OCI-M1 (cell line): ENCODE results near the gene MIA.
"Not testable (repeated sequence)": the region's sequence is repeated elsewhere in the genome, so short reads cannot be mapped to it uniquely, and the experiment has no call there.

ENCODE experiments used
- DNase-seq: peaks from one replicate; lab custom pipeline; 2025; lab: John Stamatoyannopoulos, UW

Gene MIA

DNA sequence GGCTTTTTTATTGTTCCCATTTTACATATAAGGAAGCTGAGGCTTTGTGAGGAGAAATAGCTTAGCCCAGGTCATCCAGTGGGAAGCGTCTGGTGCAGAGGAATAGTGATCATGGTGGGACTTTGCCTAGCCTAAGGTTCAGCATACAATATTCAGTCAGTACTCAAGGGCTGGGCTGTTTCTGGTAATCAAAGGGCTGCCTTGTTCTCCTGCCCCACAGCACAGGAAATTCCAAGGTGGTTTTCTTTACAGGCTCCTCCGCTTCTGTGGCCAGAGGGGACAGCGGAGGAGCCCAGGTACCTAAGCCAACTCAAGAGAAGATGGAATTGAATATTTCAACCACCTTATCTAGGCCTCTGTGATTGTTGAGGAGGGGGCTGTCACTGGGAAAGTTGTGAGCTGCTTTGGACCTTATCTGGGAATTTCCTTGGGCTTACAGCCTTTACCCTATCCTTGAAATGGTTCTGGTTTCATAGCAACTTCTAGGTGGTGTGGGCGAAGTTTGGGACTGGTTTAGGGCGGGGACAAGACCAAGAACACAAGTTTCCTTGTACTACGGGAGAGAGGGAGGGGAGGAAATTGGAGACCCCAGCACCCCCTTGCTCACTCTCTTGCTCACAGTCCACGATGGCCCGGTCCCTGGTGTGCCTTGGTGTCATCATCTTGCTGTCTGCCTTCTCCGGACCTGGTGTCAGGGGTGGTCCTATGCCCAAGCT is at the start of gene MIA:
TSS of gene MIA (plus strand) at position 606 of the 716 bp plus-strand sequence. CDS start at position 628, 22 bp downstream.
- no peak for DNase-seq

DNA sequence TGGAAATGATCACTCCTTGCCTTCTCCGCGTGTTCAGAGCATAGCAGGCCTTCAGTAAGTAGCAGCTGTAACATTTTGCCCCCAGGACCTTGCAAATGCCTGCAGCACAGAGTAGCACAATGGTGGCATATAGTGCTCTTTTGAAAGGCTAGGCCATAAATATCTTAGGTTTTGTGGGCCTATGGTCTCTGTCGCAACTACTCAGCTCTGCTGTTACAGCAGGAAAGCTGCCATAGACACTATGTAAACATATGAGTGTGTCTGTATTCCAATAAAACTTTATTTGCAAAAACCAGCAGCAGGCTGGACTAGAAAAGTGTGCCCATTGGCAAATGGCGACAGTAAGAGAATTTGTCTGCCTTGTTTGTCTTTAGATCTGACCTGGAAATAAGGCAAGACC is 49.0 kb upstream of the MIA start:
- DNase-seq: no peak

DNA sequence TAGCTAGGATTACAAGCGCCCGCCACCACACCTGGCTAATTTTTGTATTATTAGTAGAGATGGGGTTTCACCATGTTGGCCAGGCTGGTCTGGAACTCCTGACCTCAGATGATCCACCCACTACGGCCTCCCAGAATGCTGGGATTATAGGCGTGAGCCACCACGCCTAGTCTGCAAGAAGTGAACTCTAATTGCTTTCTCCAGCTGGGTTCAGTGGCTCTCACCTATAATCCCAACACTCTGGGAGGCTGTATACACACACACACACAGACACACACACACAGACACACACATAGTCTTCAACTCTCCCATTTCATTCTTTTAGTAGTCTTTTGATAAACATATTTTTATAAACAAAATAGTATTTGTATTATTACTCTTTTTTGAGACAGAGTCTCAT is 45.3 kb upstream of the MIA start:
- DNase-seq: not testable (repeated sequence)

DNA sequence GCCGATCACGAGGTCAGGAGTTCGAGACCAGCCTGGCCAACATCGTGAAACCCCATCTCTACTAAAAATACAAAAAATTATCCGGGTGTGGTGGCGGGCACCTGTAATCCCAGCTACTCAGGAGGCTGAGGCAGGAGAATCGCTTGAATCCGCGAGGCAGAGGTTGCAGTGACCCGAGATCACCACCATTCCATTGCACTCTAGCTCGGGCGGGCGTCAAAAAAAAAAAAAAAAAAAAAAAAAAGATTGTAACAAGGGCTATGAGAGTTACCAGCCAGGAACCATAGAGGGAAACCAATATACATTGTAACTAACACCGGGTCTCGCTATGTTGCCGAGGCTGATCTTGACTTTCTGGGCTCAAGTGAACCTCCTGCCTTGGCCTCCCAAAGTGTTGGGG is 43.0 kb upstream of the MIA start:
- DNase-seq: not testable (repeated sequence)

DNA sequence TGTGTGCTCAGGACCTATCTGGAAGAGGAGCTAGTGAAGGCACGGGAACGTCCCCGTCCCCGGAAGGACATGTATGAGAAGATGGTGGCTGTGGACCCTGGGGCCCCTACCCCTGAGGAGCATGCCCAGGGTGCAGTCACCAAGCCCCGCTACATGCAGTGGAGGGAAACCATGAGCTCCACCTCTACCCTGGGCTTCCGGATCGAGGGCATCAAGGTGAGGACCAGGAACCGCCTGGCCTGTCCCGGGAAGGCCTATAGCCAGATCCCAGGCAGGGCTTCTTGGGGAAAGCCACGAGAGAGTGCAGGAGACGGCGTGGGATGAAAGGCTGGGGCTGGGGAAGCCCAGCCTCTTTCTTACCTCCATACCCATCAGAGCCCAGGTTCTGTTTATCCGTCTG is 42.2 kb upstream of the MIA start:
- no peak for DNase-seq

DNA sequence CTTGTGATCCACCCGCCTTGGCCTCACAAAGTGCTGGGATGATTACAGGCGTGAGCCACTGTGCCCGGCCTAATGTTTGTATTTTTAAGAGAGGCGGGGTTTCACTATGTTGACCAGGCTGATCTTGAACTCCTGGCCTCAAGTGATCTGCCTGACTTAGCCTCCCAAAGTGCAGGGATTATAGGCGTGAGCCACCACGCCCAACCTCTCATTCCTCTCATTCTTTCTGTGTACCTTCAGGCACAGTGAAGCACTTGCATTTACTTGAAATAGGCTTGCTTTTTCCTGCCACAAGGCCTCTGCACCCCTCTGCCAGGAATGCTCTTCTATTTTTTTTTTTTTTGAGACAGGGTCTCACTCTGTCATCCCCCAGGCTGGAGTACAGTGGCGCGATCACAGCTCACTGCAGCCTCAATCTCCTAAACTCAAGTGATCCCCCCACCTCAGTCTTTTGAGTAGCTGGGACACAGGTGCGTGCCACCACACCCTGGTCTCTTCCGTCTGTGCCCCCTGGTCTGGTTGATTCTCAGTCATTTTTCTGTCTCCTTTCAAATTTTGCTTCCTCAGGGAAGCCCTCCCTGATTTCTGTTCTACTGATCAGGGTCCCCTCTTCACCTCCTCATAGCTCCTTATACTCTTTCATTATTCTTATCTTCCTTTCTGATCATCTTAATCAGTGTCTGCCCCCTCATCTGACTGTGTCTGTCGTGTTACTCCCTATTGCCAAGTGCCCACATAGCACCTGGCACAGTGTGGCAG is 40.1 kb upstream of the MIA start:
- DNase-seq: no peak

DNA sequence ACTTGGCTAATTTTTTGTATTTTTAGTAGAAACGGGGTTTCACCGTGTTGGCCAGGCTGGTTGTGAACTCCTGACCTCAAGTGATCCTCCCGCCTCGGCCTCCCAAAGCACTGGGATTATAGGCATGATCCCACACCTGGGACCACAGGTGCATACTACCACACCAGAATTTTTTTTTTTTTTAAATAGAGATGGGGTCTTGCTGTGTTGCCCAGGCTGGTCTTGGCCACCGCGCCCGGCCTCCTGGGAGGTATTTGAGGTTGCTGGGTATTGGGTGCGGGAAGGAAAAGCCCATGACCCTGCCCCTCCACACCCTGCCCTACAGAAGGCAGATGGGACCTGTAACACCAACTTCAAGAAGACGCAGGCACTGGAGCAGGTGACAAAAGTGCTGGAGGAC is 38.7 kb upstream of the MIA start:
- DNase-seq: no peak

DNA sequence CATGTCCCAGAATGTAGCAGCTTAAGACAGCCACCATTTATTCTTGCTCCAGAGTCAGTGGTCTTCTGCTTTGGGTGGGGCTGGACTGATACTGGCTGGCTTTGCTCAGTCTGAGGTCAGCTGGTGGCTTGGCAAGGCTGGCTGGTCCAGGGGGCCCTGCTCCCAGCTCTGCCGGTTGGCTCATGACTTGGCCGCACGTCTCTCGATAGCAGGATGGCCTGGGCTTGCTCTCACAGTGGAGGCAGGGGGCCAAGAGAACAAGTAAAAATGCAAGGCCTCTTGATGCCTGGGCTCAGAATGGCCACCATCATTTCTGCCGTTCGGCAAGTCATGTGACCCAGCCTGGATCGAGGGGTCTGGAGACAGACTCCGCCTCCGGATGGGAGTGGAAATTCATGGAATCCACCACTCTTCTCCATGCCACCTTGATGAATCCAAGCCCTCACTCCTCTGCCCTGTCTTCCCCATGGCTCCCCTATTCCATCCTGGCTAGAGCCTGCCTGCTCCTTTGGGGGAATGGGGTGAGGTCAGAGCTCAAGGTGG is 38.1 kb upstream of the MIA start:
- no peak for DNase-seq

DNA sequence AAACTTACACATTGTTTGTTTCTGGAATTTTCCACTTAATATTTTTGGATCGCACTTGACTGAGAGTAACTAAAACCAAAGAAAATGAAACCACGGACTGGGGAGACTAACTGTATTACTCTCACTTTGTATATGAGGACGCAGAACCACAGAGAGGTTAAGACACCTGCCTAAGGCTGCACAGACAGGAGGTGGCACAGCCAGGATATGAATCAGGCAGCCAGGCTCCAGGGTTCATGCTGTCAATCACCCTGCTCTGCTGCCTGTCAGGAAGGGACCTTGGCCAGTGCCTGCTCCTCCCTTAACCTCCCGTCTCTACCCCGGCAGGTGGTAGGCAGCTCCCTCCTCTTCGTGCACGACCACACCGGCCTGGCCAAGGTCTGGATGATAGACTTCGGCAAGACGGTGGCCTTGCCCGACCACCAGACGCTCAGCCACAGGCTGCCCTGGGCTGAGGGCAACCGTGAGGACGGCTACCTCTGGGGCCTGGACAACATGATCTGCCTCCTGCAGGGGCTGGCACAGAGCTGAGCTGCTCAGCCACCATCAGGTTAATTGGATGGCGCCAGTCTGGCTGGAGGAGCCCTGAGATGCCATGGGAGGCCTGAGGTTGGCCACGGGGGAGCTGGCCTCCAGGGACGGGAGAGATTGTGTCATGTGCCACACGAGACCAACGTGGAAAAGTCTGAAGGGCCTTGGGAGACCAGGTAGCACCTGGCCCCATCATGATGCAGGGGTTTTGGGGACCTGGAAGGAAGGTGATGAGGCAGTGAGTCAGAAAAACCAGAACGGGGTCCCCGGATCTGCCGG is 36.1 kb upstream of the MIA start:
- DNase-seq: no peak

DNA sequence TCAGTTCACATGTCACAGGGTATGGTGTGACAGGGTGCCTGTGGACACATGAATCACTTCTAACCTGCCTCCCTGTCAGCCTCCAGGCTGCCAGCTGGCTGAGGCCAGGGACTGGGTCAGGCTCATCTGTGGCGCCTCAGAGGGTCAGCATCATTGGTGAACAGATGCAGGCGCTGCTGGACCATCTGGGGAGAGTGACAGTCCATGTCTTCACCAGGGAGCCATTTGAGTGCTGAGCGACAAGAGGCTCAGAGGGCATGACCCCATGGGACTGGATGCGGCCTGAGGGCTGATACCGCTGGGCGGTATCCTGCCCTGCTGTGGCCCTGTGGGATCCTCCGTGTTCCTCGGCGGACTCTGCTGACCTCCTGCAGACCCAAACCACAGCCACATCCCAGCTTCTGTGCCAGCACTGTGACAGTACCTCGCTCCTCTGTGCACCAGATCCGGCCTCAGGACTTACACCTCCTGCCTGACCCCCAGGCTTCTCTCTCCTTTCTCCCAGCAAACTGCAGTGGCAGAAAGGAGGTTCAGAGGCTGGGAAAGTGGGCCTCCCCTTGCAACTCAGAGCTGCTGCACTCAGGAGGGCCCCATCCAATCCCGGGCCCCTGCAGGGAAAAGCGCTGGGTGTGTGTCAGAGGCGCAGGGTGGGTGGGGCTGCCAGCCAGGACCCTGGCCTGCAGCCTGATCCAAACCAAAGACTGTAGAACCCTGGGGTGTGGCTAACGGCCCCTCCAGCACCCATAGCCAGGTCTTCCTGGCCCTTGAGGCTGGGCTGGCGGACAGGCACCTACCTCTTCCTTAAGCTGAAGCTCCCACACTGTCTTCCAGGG is 35.2 kb upstream of the MIA start:
- DNase-seq: no peak

DNA sequence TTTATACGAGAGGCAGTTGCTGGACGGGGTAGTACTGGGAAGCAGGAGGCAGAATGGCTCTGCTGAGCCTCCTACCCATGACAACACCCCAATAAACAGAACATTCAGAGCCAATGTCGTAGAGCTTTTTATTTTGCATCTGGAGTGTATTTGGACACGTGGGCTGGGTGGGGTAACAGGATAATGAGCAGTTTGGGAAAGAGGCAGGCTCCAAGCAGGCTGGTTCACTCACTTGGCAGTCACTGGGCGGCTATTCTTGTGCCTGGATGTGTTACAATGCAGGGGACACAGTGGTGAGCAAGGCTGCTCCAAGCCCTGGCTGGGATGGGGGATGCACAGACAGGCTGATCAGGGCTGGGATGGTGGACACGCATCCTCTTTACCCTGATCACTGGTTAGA is 34.6 kb upstream of the MIA start:
- no peak for DNase-seq

DNA sequence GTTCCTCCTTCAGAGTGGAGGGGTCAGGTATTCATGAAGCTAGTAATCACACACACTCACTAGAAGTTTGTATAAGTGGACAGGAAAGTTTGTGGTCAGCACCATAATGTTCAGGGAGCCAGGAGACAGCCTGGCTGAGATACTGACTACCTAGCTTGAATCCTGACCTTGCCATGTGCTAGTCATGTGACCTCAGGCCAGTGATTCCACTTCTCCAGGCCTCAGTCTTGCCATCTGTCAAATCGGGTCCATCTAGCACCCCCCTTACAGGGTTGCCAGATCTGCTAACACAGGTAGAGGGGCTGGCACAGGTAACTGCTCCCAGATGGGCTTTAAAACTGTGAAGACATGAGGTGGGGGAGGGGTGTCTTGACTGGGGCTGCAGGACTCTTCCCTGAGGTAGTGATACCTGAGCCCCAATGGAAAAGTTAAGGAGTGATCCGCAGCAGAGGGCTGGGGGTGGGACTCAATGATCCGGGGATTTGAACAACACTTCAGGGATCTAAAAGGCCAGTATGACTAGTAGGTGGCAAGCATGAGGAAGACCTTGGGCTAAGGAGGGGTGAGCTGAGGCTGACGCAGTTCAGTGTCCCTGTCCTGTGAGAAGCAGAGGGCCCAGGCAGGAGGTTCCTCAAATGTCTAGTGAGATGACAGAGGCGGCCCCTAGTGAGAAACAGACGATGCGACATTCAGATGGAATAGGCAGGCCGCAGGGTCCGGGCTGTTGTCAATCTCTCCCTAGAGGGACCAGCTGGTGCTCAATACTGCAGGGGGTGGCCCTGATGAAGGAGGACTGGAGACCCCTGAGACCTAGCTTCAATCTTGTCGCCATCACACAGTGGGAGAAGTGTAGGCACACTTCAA is 33.6 kb upstream of the MIA start:
- peak; percentile 7 for DNase-seq

DNA sequence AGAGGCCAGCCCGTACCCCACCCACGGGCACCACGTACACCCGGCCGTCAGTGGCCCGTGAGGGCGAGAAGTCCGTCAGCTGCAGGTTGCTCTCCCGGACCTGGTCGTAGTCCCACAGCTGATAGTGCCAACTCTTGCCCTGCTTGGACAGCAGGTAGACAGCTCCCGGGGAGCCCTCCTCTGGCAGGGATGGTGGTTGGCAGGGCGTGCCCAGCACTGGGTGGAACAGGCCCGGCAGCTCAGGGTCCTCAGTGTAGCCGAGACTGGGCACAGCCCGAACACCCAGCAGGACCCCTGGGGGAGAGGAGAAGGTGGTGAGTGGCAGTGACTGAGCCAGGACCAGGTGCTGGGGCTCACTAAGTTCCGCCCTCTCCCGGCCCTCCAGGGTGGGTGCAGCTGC is 32.8 kb upstream of the MIA start:
- DNase-seq: no peak

DNA sequence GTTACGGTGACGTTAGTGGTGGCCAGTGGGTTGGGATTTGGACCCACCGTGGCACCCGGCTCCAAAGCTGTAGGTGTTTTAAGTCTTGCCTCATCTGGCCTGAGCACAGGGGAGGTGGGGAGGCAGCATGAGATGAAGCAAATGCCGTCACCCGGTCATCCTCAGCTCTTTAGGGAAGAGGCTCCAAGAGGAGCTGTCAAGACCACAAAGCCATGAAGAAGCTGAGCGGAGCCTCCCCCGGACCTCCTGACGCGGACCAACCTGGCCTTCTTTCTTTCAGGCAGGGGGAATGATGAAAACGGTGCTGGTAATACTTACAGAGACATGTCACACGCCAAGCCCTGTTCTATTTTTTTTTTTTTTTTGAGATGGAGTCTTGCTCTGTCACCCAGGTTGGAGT is 32.4 kb upstream of the MIA start:
- DNase-seq: no peak

DNA sequence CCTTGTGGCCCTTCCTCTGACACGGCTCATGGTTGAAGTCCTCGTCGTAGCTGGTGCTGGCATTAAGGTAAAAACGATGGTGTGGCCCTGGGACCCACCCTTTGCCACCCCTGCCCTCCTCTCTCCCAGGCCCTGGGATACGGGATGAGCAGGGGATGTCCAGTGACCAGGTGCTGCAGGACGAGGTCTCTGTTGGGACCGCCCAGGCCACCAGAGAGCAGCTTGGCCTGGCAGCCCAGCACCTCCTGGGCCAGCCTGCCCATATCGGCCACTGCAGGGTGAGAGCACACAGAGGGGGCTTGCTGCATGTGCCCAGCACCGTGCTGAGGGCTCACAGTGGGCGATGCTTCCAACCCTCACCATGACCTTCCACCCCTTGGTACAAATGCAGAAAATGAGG is 31.4 kb upstream of the MIA start:
- no peak for DNase-seq

DNA sequence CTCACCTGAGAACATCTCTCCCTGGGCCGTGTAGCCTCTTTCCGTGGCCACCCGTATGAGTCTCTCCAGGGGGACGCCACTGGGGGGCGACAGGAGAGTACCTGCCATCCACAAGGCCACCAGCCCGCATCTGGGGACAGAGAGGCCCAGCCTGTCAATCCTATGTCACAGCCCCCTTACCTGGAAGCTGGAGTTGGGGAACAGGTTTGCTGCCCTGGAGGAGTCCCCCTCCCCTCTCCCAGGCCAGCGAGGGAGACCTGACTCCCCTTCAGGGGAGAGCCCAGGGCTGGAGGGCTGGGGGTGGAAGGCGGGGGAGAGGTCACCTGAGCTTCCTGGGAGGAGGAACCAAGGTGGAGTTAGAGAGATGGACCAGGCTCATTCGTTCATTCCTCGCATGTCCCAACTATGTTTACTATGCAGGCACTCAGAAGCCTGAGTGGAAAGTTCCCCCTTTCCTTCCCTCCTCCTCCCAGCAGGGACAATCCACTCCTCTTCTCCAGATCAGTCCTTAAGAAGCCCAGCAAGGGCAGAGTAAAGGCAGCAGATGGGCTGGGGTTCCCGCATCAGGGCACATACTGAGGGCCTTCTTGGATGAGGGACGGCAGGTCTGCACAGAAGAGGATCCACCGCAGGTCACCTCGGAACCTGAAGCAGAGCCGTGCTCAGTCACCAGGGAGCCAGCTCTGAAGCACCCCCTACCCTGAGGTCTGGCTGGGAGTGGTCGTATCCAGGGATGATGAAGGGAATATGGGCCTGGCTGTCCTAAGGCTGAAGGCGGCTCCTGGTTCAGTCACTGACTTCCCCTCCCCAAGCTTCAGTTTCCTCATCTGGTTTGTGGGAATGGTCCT is 30.5 kb upstream of the MIA start:
- DNase-seq: peak; percentile 17

DNA sequence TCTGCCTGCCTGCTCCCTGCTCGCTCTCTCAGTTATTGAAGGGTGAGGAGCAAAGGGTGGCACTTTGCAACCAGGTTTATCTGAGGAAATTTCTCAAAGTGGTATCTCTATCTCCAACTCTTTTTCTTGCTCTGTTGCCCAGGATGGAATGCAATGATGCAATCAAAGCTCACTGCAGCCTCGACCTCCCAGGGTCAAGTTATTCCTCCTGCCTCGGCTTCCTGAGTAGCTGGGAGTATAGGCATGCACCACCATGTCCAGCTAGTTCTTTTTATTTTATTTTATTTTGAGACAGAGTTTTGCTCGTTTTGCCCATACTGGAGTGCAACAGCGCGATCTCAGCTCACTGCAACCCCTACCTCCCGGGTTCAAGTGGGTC is 29.9 kb upstream of the MIA start:
- no peak for DNase-seq

DNA sequence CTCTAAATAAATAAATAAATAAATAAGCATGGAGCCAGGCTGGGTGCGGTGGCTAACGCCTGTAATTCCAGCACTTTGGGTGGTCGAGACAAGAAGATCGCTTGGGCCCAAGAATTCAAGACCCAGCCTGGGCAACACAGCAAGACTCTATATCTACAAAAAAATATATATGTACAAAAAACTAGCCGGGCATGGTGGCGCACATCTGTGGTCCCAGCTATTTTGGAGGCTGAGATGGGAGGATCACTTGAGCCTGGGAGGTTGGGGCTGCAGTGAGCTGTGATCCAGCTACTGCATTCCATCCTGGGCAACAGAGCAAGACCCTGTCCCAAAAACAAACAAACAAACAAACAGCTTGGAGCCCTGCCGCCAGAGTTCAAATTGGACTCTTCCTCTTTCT is 27.8 kb upstream of the MIA start:
- DNase-seq: no peak

DNA sequence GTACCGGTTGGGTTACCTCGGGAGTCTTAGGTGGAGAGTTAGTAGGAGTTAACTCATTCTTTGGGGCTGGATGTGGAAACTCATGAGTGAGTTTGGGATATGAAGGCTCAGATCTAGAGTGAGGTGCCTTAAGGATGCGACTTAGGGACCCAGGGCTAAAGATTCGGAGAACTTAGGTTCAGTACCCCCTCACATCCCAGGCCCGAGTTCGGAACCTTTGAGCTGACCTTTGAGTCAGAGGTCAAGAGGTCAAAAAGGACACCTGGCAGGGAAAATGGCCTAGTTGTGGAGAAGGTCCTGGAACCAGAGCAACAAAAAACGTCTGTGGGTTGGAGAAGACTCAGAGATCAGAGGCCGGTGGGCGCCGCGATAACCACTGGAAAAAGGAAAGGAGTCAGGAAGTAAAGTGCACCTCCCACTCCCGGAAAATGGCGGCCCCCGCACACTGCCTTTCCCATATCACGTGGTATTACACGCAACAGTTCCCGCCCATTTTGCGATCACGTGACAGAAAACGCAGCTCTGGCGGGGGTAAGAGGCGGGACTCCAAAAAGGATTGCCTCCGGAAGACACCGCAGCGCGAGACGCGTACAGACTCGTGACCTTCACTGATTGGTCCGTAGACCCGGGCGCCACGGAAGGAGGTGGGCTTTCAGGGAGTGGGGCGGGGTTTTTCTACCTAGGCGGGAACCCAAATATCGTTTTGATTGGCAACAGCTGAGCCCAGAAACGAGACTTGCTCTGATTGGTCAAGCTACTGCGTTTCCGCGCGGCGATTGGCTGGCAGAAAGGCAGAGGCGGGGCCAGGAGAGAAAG is 25.1 kb upstream of the MIA start, which contains the start of gene ACTMAP:
TSS of gene ACTMAP (minus strand) at position 420 of the 816 bp plus-strand sequence. CDS start 674 bp downstream, outside the sequence.
- DNase-seq: peak; percentile 100
